SK-N-MC (cell line): ENCODE data around the gene CFAP46.

Source experiments
- EZH2 ChIP-seq: fragments of 200-600 bp; sonication (generic); IDR thresholded peaks from one replicate; pipeline ENCODE4 v1.6.1; 2017; ENCODE audit warnings: antibody characterized with exemption
- FOXP2 ChIP-seq: optimal IDR thresholded peaks from 2 replicates; pipeline ENCODE3; 2011; ENCODE audit warnings: mild to moderate bottlenecking, moderate library complexity; ENCODE audit not compliant: insufficient read depth; ENCODE audit errors: extremely low read length, control extremely low read depth
- POLR2AphosphoS5 ChIP-seq: IDR thresholded peaks from 2 replicates; pipeline ENCODE4 v1.6.1; 2012; ENCODE audit warnings: mild to moderate bottlenecking, low read depth, low read length, borderline replicate concordance

GRCh38 chr10:132785723-132786475, 156.5 kb downstream of the CFAP46 start, which contains the start of gene NKX6-2:
- no peak for TF ChIP-seq FOXP2
- no peak for TF ChIP-seq EZH2
- no peak for TF ChIP-seq POLR2AphosphoS5
